Stimulated activated naive CD8-positive, alpha-beta T cell treated with anti-CD3 and anti-CD28 coated beads, Interleukin-15, Interleukin-2, amounts not matched to agents 100 U/mL and 50 U/mL, for 24 hours (primary cell): ENCODE data around the gene SYTL2.

Source experiments
- ATAC-seq: fragments of 150-1000 bp; cut with Tn5 transposase; one replicate; pipeline ENCODE4 v1.10.0; 2021
- DNase-seq: peaks from one replicate; pipeline ENCODE4 v3.0.0; 2021

The SYTL2 gene

DNA sequence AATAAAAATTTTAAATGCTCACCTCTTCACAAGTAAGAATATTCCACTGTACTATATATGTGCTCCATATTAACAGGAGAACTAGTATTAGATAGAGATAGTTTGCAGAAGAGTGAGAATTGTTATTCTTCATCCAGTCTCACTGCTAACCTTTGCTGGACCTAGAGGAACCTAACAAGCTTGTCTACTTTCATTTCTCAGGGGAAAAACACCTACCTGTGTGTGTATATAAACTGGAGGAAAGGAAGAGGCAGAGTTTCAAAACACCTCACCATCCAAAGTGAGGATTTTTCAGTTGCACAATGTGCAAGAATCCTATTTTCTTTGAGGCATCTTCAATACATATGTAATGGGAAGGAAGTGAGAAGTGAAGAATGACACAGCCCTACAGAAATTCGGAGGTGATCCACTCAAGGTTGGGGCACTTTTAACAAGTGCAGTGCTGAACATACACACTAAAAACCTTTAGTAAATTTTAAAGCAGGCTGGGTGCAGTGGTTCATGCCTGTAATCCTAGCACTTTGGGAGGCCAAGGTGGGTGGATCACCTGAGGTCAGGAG, 52.4 kb downstream of the SYTL2 start:
- ATAC-seq (peak; percentile 44), DNase-seq (no peak)

DNA sequence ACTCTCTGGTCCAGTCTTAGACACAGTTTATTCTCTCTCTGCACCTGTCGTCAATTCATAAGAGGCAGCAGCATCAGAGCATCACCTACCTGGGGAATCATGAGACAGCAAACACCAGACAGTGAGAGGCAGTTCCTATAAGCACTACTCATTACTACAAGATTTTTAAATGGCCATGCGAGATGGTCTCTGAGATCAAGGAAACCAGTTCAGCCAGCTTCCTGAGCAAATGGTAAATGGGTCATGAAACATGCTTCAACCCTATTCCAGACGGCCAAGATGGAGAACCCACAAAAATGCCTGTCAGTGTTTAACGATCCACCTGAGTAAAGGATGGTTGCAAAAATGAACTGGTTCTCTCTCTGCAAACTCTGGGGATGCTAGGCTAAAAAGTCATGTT, 52.9 kb downstream of the SYTL2 start:
- no peak for DNase-seq
- ATAC-seq = no peak

DNA sequence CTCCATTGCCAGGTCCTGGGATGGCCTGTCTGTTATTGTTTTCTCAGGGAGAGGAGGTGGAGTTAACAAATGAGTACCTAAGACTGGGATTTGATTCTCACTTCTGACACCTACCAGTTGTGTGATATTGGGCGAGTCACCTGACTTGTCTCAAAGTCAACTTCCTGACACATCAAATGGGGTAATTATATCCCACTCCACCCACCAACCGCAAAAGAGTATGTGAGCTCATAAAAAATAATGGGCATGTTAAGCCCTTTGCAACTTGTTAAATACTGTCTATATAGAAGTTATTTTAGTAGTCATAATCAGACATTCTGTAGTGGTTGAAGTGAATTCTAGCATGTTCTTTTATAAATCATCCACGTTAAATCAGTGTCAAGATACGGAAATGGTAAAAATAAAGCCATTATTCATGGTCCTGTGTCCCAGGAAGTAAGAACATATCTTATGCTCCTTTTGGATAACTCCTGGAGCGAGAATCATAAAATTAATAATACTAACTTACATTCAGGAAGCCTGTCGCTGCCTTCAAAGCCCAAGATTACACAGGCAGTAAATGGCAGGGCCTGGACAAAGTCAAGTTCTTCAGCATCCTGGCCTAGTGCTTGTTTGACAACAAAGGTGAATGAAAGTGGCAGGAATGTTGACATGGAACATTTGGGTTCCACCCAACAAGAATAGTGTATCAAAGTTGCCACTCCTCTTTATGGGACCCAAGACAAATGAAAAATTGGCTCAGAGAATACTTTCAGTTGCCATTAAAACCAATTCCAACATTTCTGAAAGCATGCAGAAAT, 54.3 kb downstream of the SYTL2 start:
- ATAC-seq (peak; percentile 19), DNase-seq (no peak)

DNA sequence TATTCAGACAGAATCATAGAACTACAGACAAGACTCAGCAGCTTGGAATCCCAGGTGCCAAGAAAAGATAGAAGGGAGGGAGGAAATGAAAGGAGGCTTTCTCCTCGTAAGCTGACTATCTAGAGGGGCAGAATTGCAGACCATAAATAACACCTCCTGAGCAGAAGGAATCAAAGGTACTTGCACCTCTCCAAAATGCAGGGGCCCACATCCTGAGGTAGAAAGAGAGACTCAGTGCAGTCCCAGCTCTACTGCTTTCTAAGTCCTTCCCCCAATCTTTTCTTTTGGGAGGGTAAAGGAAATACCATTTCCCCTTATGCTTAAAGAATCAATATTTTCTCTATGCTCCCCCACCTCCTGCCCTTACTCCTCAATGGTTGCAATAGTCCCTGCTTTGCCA, 55.2 kb downstream of the SYTL2 start:
- ATAC-seq = no peak
- DNase-seq = no peak

DNA sequence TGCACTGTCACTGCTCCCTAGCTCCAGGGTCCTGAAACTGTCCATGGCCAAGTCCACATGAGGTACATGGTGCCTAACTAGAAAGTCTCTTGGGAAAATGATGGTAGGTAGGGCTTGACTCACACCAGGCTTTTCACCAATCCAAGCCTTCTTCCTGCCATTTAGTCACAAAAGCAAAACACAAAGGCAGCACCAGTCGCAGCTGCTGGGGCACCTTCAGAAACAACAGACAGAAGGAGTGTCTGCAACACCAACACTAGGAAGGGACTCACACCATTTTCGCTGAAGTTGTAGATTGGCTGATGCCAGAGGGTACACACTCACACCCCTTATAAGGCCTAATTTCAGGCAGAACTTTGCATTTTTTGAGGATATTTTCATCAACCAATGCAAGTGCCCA, 55.7 kb downstream of the SYTL2 start:
- no peak for DNase-seq
- ATAC-seq = no peak

GRCh38 chr11:85752890-85753581, 57.9 kb downstream of the SYTL2 start:
- ATAC-seq = peak; percentile 91
- peak; percentile 81 for DNase-seq

DNA sequence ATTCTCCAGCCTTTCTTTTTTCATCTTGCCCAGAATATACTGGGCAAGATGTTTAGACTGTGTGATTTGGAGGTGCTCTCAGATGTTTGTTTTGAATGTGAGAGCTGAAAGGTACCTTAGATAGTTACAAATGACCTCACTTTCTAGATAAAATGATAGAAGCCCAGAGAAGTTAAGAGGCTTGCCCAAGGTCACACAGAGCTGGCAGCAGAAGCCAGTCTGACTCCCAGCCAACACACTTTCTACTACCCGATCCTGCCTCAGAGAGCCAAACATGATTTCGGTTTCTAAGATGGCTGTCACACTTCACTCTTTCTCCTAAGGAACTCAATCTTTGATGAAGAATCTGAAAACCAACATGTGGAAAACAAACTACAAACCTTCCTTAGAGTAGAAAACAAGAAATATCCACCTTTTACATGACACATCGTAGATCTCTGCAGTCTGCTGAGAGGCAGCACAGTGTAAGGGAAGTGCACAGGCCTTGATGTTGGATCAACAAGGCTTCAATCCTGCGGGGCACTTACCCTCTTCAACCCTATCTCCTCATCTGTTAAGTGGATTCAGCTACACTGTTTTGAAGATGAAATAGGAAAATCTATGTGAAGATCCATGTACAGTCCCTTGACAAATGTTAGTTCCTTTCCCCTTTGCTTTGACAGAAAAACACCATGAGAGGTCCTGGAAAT, 58.6 kb downstream of the SYTL2 start:
- DNase-seq (no peak), ATAC-seq (peak; percentile 15)

DNA sequence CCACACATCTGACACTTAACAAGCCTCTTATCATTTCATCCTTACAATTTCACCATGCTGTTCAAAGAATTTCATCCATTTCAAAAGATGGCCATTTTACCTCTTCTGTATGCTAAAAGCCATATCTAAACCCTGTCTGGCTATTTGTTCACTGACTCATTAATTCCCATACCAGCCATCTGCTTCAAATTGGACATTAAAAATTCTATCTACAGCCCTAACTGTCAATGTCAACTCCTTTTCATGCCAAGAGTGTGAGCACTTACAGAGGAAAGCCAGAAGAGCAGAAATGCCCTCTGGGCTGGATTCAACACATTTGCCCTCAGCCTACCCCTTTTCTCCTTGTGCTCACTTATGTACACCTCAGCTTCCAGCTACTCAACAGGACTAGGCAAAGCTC, 59.2 kb downstream of the SYTL2 start:
- DNase-seq = no peak
- no peak for ATAC-seq

DNA sequence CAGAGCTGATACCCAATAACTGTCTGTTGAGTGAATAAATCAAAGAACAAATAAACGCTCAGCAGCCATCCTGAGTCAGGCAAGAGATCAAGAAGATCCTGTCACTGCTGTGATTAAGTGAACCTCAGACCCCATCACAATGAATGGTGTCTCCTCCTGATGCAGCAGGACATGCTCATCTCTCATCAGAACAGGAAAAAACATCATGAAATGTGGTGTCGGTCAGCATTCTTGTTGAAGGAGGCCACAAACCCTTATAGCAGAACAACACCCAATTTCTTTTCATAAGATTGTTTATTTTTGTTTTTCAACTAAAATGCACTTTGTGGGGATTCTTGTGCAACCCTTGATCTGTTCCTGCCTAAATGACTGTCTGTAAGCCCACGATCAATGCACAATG, 60.3 kb downstream of the SYTL2 start:
- DNase-seq (no peak), ATAC-seq (no peak)

GRCh38 chr11:85749884-85750283, 61.1 kb downstream of the SYTL2 start:
- ATAC-seq (no peak), DNase-seq (no peak)

GRCh38 chr11:85749287-85749834, 61.6 kb downstream of the SYTL2 start:
- ATAC-seq (no peak), DNase-seq (no peak)

DNA sequence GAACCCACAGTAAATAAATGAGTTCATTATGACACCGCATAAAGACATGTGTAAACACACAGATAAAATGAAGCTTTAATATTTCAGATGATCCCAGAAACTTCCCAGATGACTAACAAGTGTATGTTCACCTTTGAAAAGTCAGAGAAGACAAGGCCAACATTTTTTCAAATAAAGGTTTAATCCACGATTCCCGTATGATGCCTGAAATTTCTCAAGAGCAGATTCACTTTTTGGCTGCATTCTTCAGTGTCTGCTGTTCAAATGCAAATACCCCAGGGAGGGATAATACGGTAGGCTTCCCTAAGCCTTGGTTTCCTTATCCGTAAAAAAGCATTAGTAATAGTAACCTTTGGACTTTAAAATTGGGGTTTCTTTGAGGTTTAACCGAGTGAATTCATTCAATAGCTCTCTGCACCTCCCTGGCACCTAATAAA, 62.5 kb downstream of the SYTL2 start:
- DNase-seq = no peak
- ATAC-seq = no peak

- no peak for DNase-seq
- ATAC-seq = no peak
These were observed 64.3 kb downstream of the SYTL2 start for GRCh38 chr11:85746670-85747069.

DNA sequence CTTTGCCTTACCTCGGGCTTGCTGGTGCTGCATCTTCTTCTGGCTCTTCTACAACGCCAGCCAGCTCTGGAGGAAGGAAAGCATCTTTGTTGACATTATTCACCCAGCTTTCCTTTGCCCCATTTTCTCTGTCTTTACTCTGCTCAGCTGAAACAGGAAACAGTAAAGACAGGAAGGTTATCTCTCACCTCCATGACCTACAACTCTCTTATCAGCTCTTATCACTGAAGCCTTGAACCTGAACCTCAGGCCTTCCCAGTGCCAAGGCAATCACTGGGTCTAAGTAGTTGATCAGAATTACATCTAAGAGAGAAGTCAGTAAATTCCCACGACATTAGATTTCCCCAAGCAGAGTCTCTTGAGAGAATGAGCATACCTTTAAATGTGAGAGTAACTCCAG, 65.3 kb downstream of the SYTL2 start:
- DNase-seq = no peak
- no peak for ATAC-seq

GRCh38 chr11:85742873-85743275, 68.1 kb downstream of the SYTL2 start:
- ATAC-seq (peak; percentile 77), DNase-seq (no peak)

GRCh38 chr11:85742348-85742747, 68.6 kb downstream of the SYTL2 start:
- no peak for DNase-seq
- ATAC-seq = no peak

DNA sequence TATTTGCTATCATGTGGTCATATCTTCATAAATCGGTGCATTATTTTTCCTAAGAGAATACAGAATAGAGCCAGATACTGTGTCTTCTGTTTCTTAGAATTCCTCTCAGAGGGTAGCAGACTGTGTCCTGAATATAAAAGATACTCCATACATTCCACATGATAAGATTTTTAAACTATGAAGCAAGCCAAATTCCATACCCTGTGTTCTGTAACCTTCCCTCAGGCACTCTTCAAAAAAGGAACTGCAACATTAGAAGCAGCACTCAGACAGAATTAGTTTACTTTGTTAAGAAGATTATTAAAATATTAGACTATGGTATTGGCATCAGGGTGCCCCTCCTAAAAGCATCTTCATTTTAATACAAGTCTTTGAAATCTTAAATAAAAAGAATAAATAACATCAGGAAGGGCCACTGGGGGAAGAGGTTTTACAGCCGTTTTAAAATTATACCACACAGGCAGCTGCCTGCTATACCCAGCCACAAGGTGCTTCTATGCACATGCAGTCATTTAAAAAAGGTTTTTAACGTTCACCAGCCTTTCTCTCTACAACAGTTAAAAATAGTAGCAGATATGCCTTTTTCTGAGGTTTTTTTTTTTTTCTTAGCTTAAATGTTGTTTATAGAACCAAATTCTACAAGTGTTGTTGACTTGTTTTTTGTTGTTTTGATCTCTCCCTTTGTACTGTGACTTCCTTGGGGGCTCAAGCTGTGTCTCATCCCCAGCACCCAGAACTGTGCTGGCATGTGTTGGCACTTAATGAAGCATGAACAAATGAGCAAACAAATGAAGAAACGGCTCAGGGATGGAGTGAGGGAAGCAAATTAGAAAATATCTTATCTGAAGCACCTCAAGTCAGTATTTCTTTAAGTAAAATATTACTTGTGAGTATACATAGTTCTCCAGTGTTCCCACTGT, 70.2 kb downstream of the SYTL2 start:
- ATAC-seq = no peak
- no peak for DNase-seq

DNA sequence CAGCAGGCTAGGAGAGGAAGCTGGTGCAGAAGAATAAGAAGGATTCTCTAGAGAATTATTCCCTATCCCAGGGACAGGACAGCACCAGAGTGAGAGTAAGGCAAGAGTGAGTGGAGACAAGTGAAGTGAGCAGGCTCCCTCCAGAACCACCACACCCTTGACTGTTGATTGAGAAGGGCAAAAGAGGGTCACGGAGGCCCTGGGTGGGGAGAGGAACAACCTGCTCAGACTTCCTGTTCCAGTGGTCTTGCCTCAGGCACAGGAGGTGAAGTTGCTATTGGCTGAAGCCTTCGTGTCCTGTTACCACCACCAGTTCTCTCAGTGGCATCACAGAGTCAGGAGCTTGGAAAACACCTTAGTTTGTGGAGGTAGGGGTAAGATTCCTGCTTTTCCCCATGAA, 73.2 kb downstream of the SYTL2 start:
- DNase-seq (peak; percentile 41), ATAC-seq (peak; percentile 90)

DNA sequence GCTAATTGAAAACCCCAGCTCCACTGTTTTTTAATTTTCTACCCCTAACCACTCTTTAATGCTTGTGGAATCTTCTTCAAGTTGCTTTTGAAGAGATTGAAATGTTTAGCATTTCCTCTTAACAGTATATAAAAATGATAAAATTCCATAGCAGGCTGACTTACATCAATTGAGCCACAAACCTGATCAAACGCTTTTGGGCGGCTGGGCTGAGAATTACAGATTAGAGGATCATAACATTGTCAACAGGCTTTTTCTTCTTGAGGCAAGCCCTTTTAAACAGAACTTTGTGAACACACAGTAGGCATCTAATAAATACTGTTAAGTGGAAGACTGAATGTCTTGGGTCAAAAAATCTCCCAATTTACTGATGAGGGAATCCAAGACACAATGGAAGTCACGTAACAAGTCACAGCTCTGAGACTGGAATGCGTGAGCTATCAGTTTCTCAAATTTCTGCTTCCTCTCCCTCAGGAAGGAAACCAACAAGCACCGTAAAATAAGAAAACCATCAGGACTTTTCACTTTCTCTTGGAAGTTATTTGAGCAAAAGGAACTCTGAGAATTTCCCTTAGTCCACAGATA, 75.0 kb downstream of the SYTL2 start:
- ATAC-seq = no peak
- DNase-seq = no peak

GRCh38 chr11:85732965-85733364, 78.0 kb downstream of the SYTL2 start:
- DNase-seq (no peak), ATAC-seq (no peak)

GRCh38 chr11:85726381-85726780, 84.6 kb downstream of the SYTL2 start:
- DNase-seq (no peak), ATAC-seq (no peak)
